OCI-LY1 (cell line): ENCODE measurements around the gene RND3.

Source experiments
- H2AFZ ChIP-seq: fragments of 200-600 bp; sonication (generic), shearing (Covaris generic); 2 replicates; pipeline ENCODE4 v1.6.0; 2014; ENCODE audit warnings: antibody characterized with exemption, mild to moderate bottlenecking, low read length
- H3F3A ChIP-seq: fragments of 200-600 bp; sonication (generic), shearing (Covaris generic); 2 replicates; pipeline ENCODE4 v1.6.0; 2014; ENCODE audit warnings: mild to moderate bottlenecking, antibody characterized with exemption, low read length, moderate library complexity; ENCODE audit not compliant: insufficient read depth
- H3K27ac ChIP-seq: fragments of 200-600 bp; sonication (generic); 2 replicates; pipeline ENCODE4 v1.5.1; 2014; ENCODE audit warnings: low read length, mixed run types, mild to moderate bottlenecking, low read depth; ENCODE audit not compliant: poor library complexity, severe bottlenecking
- H3K27me3 ChIP-seq: fragments of 200-600 bp; sonication (generic); 2 replicates; pipeline ENCODE4 v1.6.0; 2014; ENCODE audit warnings: antibody characterized with exemption, mild to moderate bottlenecking, low read length, moderate library complexity; ENCODE audit not compliant: insufficient read depth
- H3K36me3 ChIP-seq: fragments of 200-600 bp; sonication (generic); 2 replicates; pipeline ENCODE4 v1.6.1; 2014; ENCODE audit warnings: mild to moderate bottlenecking, antibody characterized with exemption, low read length, moderate library complexity, mixed read lengths; ENCODE audit not compliant: insufficient read depth
- H3K4me1 ChIP-seq: fragments of 200-600 bp; sonication (generic); 2 replicates; pipeline ENCODE4 v1.5.1; 2014; ENCODE audit warnings: mild to moderate bottlenecking, low read length, moderate library complexity; ENCODE audit not compliant: insufficient read depth, severe bottlenecking
- H3K4me2 ChIP-seq: fragments of 200-600 bp; sonication (generic), shearing (Covaris generic); 2 replicates; pipeline ENCODE4 v1.6.1; 2014; ENCODE audit warnings: low read length
- H3K4me3 ChIP-seq: fragments of 200-600 bp; sonication (generic); 2 replicates; pipeline ENCODE4 v1.5.1; 2014; ENCODE audit warnings: low read length, low read depth, mild to moderate bottlenecking, mixed read lengths; ENCODE audit not compliant: poor library complexity, severe bottlenecking
- H3K79me2 ChIP-seq: fragments of 200-600 bp; shearing (Covaris generic); 2 replicates; pipeline ENCODE4 v1.6.1; 2016; ENCODE audit warnings: mixed run types, low read length, mixed read lengths; ENCODE audit not compliant: insufficient read depth
- H3K9ac ChIP-seq: fragments of 200-600 bp; sonication (generic), shearing (Covaris generic); 2 replicates; pipeline ENCODE4 v1.6.1; 2014; ENCODE audit warnings: mild to moderate bottlenecking, low read length, mixed read lengths
- H3K9me2 ChIP-seq: fragments of 200-600 bp; sonication (generic), shearing (Covaris generic); 2 replicates; pipeline ENCODE4 v1.6.1; 2014; ENCODE audit warnings: low read depth, mild to moderate bottlenecking, low read length, mixed read lengths
- H3K9me3 ChIP-seq: fragments of 200-600 bp; shearing (Covaris generic); 2 replicates; pipeline ENCODE4 v1.6.1; 2014; ENCODE audit warnings: low read length, mixed read lengths
- H4K20me1 ChIP-seq: fragments of 200-600 bp; sonication (generic), shearing (Covaris generic); 2 replicates; pipeline ENCODE4 v1.6.0; 2016; ENCODE audit warnings: mild to moderate bottlenecking, low read length; ENCODE audit not compliant: insufficient read depth
- EZH2 ChIP-seq: fragments of 200-600 bp; sonication (generic), shearing (Covaris generic); IDR thresholded peaks from 2 replicates; pipeline ENCODE4 v1.8.0; 2017; ENCODE audit warnings: borderline replicate concordance, mixed run types, mild to moderate bottlenecking, antibody characterized with exemption, low read length, moderate library complexity, mixed read lengths
- TF ChIP-seq, protein P1 (sequence below): fragments of 200-600 bp; sonication (generic), shearing (Covaris generic); IDR thresholded peaks from 2 replicates; pipeline ENCODE4 v1.5.1; 2017; ENCODE audit warnings: mild to moderate bottlenecking, antibody characterized with exemption, low read length, moderate library complexity, mixed read lengths

Gene RND3

GRCh38 chr2:150465703-150466569, 21.5 kb downstream of the RND3 start:
- Histone ChIP-seq H3K79me2 (no peaks in the 10 kb centered on the region), H3K27me3 (no peaks in the 10 kb centered on the region), H3K4me2 (no peak overlapping the region), H4K20me1 (no peaks in the 10 kb centered on the region), H3K36me3 (no peaks in the 10 kb centered on the region), H3K27ac (no peak overlapping the region), H3K9me3 (no peaks in the 10 kb centered on the region), H3K4me3 (no peak overlapping the region), H3K9ac (no peak overlapping the region), H2AFZ (no peak overlapping the region), H3K4me1 (no peaks in the 10 kb centered on the region), H3K9me2 (no peaks in the 10 kb centered on the region), H3F3A (no peaks in the 10 kb centered on the region)
- TF ChIP-seq EZH2 = no peak
- TF ChIP-seq, protein P1, sequence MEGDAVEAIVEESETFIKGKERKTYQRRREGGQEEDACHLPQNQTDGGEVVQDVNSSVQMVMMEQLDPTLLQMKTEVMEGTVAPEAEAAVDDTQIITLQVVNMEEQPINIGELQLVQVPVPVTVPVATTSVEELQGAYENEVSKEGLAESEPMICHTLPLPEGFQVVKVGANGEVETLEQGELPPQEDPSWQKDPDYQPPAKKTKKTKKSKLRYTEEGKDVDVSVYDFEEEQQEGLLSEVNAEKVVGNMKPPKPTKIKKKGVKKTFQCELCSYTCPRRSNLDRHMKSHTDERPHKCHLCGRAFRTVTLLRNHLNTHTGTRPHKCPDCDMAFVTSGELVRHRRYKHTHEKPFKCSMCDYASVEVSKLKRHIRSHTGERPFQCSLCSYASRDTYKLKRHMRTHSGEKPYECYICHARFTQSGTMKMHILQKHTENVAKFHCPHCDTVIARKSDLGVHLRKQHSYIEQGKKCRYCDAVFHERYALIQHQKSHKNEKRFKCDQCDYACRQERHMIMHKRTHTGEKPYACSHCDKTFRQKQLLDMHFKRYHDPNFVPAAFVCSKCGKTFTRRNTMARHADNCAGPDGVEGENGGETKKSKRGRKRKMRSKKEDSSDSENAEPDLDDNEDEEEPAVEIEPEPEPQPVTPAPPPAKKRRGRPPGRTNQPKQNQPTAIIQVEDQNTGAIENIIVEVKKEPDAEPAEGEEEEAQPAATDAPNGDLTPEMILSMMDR = no peak

GRCh38 chr2:150464986-150465385, 22.5 kb downstream of the RND3 start:
- no peak overlapping the region for H3K4me2 ChIP-seq

GRCh38 chr2:150464270-150464669, 23.2 kb downstream of the RND3 start:
- TF ChIP-seq, protein P1 = no peak
- TF ChIP-seq EZH2 = no peak
- no peak overlapping the region for H2AFZ ChIP-seq
- no peaks in the 10 kb centered on the region for H3K9me3 ChIP-seq
- H3K36me3 ChIP-seq = no peaks in the 10 kb centered on the region
- H3K4me2 ChIP-seq = no peak overlapping the region
- H3F3A ChIP-seq = no peaks in the 10 kb centered on the region
- no peak overlapping the region for H3K9ac ChIP-seq
- H3K9me2 ChIP-seq = no peaks in the 10 kb centered on the region
- H3K4me3 ChIP-seq = no peak overlapping the region
- no peaks in the 10 kb centered on the region for H4K20me1 ChIP-seq
- no peaks in the 10 kb centered on the region for H3K4me1 ChIP-seq
- no peaks in the 10 kb centered on the region for H3K27me3 ChIP-seq
- H3K27ac ChIP-seq = no peak overlapping the region
- H3K79me2 ChIP-seq = no peaks in the 10 kb centered on the region

More at GRCh38 chr2:150464986-150465385, 22.5 kb downstream of the RND3 start:
- Histone ChIP-seq H3K9me2 (no peaks in the 10 kb centered on the region), H3K4me1 (no peaks in the 10 kb centered on the region), H2AFZ (no peak overlapping the region), H3K79me2 (no peaks in the 10 kb centered on the region), H3K4me3 (no peak overlapping the region), H3K9ac (no peak overlapping the region), H3F3A (no peaks in the 10 kb centered on the region), H4K20me1 (no peaks in the 10 kb centered on the region), H3K27ac (no peak overlapping the region), H3K36me3 (no peaks in the 10 kb centered on the region), H3K9me3 (no peaks in the 10 kb centered on the region), H3K27me3 (no peaks in the 10 kb centered on the region)
- TF ChIP-seq, protein P1 = no peak
- no peak for TF ChIP-seq EZH2
